Measurements from ENCODE around the gene FUOM.
A peak's percentile ranks its signal among the peaks of the same experiment; 100 is the strongest.
"Not testable (repeated sequence)": the region's sequence is repeated elsewhere in the genome, so short reads cannot be mapped to it uniquely, and the experiment has no call there.

The FUOM gene

DNA sequence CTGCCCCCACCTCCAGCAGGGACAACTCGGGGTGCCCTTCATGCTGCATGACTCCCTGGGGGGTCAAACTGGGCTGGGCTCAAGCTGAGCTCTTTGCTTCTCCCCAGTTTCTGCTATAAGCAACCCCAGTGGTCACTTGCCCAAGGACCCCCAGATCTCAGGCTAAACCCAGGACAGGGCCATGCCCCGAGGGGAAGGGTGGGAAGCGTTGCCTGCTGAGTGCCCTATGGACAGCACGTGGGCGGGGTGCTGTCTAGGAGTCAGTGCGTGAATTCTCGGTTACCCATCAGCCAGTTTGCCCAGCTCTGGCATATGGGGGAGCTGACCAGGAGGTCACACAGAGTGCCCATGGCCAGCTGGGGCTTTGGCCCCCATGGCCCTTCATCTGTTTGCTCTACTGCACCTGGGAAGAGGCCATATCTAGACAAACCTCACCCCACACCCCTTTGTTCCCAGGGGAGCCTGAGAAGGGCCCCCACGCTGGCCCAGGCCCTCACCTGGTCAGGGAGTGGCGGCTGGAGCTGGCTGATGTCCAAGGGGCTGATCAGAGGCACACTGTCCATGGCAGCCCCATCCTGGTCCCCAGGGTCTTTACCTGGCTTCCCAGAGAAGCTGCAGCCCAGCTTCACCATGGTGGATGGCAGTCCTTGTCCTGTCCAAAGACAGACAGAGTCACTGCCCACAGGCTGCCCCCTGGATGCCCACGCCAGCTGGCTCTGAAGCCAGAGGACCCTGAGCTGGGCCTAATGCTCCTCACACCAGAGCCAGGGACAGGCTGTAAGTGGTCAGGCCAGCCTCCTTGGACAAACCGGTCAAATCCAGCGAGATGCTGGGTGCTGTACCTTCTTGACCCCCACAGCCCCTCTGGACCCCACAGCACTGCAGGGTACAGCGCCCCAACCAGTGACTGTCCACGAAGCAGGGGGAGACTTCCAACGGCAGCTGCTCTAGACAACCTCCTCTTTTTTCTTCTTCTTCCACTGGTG is 29.2 kb downstream of the FUOM start:
- no peak for DNase-seq

- DNase-seq, result no peak
Observed at GRCh38 chr10:133327651-133328357, 30.0 kb downstream of the FUOM start.

GRCh38 chr10:133326745-133327650 is 30.8 kb downstream of the FUOM start:
- no peak for DNase-seq

DNA sequence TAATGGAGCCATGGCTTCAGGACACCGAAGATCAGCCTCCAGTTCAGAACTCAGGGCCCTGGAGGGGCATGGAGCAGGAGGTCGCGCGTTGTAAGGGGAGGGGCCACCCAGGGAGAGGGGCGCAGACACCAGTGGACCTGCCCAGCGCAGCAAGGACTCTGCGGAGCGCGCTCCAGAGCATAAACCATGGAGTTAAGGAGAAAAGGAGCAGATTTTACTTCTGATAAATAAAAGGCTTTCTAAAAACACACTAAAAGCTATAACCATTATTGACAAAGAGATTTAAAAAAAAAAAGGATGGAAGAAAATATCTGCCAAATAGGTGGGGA is 31.6 kb downstream of the FUOM start:
- no peak for DNase-seq

- no peak for DNase-seq
Observed at GRCh38 chr10:133325440-133326222, 32.2 kb downstream of the FUOM start.

GRCh38 chr10:133324857-133325260 is 33.0 kb downstream of the FUOM start:
- no peak for DNase-seq

GRCh38 chr10:133324198-133324792 is 33.5 kb downstream of the FUOM start:
- DNase-seq, result no peak

DNA sequence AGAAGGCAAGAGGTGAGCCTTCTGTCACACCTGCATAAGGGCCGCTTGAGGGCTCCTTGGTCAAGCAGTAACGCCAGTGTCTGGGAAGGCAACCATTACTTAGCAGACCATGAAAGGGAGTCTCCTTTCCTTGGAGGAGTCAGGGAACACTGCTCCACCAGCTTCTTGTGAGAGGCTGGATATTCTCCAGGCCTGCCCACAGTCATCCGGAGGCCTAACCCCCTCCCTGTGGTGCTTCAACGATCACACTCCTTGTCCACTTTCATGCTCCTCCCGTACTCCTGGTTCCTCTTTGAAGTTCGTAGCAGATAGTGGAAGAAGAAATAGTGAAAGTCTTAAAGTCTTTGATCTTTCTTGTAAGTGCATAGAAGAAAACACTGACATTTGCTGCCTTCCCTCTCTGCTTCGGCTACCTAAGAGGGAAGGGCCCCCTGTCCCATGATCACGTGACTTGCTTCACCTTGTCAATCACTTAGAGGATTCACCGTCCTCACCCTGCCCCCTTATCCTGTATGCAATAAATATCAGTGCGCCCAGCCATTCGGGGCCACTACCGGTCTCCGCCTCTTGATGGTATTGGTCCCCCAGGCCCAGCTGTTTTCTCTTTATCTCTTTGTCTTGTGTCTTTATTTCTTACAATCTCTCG is 35.6 kb downstream of the FUOM start:
- not testable (repeated sequence) for DNase-seq

- DNase-seq, result not testable (repeated sequence)
Observed at GRCh38 chr10:133320852-133321422, 36.9 kb downstream of the FUOM start.

- DNase-seq, result peak in 1 of 2 experiments; percentile 22
Observed at GRCh38 chr10:133318494-133319127, 39.2 kb downstream of the FUOM start.

- DNase-seq, result no peak
Observed at GRCh38 chr10:133316732-133317131, 41.1 kb downstream of the FUOM start.

DNA sequence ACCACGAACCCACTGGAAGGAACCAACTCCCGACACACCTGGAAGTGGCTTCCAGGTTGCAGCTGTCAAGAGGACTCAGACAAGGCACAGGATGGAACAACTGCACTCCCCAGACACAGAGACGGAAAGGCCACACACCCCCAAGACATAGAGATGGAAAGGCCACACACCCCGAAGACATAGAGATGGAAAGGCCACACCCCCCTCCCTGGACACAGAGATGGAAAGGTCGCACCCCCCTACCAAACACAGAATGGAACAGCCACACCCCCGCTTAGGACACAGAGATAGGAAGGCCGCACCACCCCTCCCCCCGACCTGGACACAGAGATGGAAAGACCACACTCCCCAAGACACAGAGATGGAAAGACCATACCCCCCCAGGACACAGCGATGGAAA is 41.6 kb downstream of the FUOM start:
- no peak for DNase-seq

GRCh38 chr10:133315847-133316246 is 42.0 kb downstream of the FUOM start:
- peak in 1 of 2 experiments; percentile 3 for DNase-seq

GRCh38 chr10:133314911-133315310 is 42.9 kb downstream of the FUOM start:
- DNase-seq, result no peak

DNA sequence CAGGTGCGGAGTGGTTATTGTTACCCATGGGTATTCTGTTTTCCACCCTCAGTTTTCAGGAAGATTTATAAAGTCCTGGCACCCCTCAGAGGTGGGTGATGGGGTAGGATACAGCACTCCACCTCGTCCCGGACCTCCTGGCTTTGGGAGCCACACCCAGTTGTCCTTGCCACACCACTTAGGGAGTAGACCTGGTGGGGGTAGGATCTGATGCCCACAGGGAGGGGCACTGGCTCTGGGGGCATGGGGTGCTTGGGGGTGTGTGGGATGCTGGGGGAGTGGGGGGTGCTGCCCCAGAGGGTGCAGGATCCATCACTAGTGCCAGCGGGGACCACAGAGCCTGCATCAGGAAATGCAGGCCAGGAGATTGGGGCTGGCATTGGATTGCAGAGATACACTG is 44.6 kb downstream of the FUOM start:
- DNase-seq, result no peak

DNA sequence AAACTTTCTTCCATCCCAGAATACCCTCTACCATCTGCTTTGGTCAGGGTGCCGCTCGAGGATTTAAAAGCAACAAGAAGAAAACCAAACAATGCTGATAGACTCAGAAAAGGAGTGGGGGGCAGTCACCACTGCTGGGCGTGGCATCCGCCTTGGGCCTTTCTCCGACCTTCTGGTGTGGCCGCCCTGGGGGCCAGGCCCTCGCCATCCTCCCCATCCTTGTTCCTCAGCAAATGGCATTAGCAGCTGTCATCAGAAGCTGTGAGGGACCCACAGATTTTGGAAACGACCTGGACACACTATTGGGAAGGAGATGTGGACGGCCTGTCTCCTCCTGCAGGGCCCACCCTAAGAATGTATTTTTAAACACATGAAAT is 45.1 kb downstream of the FUOM start:
- DNase-seq, result no peak

DNA sequence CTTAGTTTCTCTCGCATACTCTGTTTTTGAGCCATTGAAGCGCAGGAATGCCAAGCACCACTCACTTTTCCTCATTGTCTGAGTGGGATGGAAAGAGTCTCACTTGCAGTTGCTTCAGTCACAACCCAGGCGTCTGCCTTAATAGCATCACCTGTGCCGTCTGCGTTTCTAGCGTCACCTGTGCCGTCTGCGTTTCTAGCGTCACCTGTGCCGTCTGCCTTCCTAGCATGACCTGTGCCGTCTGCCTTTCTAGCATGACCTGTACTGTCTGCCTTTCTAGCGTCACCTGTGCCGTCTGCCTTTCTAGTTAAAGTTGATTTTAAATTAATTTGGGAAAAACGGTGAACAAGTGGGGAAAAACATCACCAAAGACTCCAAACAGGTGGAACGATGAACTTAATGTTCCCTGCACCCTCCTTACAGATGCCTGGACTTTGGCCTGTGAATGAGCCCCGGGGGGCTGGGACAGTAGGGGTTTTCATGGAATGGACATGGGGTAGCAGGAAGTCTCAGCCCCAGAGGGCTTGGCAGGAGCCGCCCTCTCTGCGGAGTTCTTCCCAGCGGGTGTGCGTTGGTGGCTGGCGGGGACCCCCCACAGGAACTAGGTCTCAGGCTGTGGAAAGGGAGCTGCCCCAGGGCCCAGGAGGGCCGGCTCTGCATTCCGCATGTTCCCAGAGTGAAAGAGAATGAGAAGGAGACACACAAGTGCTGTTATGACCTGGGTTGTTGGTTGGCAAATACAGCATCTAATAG is 45.6 kb downstream of the FUOM start:
- DNase-seq, result no peak

DNA sequence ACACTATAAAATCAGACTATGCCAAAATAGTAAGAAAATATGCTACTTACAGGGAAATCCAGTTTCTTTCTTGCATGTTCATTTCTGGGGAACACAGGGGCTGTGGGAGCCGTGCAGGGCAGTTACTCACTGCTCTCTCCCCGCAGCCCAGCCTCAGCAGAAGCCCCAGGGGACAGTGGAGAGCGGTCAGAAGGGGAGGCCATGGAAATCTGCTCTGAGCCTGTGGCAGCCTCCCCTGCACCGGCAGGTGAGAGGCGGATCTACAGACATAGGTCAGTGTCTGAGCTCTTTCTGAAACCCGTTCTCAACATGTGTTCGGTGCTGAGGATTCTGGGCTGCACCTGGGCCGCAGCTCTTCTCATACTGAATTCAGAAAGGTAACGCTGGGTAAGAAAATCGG is 46.2 kb downstream of the FUOM start:
- DNase-seq, result no peak

GRCh38 chr10:133310789-133311188 is 47.0 kb downstream of the FUOM start:
- no peak for DNase-seq

- no peak for DNase-seq
Observed at GRCh38 chr10:133310399-133310755, 47.4 kb downstream of the FUOM start.
